ENCODE measurements around the gene AKR1C1. TPM values are rescaled to one million over a fixed set of nuclear protein-coding genes. Genes with fewer than 3 reads are reported as not detected.
"Not testable (repeated sequence)": the region's sequence is repeated elsewhere in the genome, so short reads cannot be mapped to it uniquely, and the experiment has no call there.

Gene AKR1C1
- total RNA-seq (2021; fragmentation: NEBNext Ultra II Directional; extraction: Animal tissue kit (Norgen Biotek cat#: 25700)): 1 to 10 TPM; 2.6 to 5.7 (median 4.8) TPM
- long read RNA-seq: 0 reads

- not testable (repeated sequence) for H3K27me3 Mint-ChIP-seq (ENCODE audit: insufficient read depth); H3K36me3 Mint-ChIP-seq (ENCODE audit: low read depth); H3K9me3 Mint-ChIP-seq; DNase-seq; H3K4me1 Mint-ChIP-seq (ENCODE audit: low read depth)
- Mint-ChIP-seq H3K4me3 (peak within 1 kb of the TSS; percentile 83), H3K27ac (peak within 1 kb of the TSS; percentile 78)
Observed at GRCh38 chr10:4962876-4963814, at the start of gene AKR1C1. AKR1C1 (plus strand) TSS chr10:4963415; CDS start chr10:4963445, 30 bp downstream.

- H3K4me1 Mint-ChIP-seq (ENCODE audit: low read depth): no peaks in the 10 kb centered on the region
- H3K36me3 Mint-ChIP-seq (ENCODE audit: low read depth): no peaks in the 10 kb centered on the region
- TF ChIP-seq CTCF (IDR thresholded peaks at IDR 0.05): no peak
- no peak overlapping the region for H3K4me3 Mint-ChIP-seq
- H3K9me3 Mint-ChIP-seq: no peaks in the 10 kb centered on the region
- no peak overlapping the region for H3K27ac Mint-ChIP-seq
- no peak for DNase-seq
- peaks cover 4% of the 10 kb centered on the region for H3K27me3 Mint-ChIP-seq (ENCODE audit: insufficient read depth)
Observed at GRCh38 chr10:4914213-4914850, 48.9 kb upstream of the AKR1C1 start.

- H3K4me3 Mint-ChIP-seq: no peak overlapping the region
- H3K9me3 Mint-ChIP-seq: no peaks in the 10 kb centered on the region
Observed at GRCh38 chr10:4916086-4916716, 47.0 kb upstream of the AKR1C1 start.

GRCh38 chr10:4918236-4918635, 45.0 kb upstream of the AKR1C1 start:
- Mint-ChIP-seq H3K9me3 (no peaks in the 10 kb centered on the region), H3K36me3 (ENCODE audit: low read depth) (no peaks in the 10 kb centered on the region), H3K4me1 (ENCODE audit: low read depth) (no peaks in the 10 kb centered on the region), H3K4me3 (no peak overlapping the region), H3K27ac (no peak overlapping the region), H3K27me3 (ENCODE audit: insufficient read depth) (peaks cover 4% of the 10 kb centered on the region)
- no peak for TF ChIP-seq CTCF (IDR thresholded peaks at IDR 0.05)
- no peak for DNase-seq

More at GRCh38 chr10:4916086-4916716, 47.0 kb upstream of the AKR1C1 start:
- DNase-seq: no peak
- Mint-ChIP-seq H3K4me1 (ENCODE audit: low read depth) (no peaks in the 10 kb centered on the region), H3K36me3 (ENCODE audit: low read depth) (no peaks in the 10 kb centered on the region), H3K27me3 (ENCODE audit: insufficient read depth) (peaks cover 4% of the 10 kb centered on the region), H3K27ac (no peak overlapping the region)
- TF ChIP-seq CTCF (IDR thresholded peaks at IDR 0.05): no peak

- not testable (repeated sequence) for H3K4me1 Mint-ChIP-seq (ENCODE audit: low read depth); DNase-seq; H3K9me3 Mint-ChIP-seq; H3K27me3 Mint-ChIP-seq (ENCODE audit: insufficient read depth); H3K27ac Mint-ChIP-seq; H3K36me3 Mint-ChIP-seq (ENCODE audit: low read depth); H3K4me3 Mint-ChIP-seq
Observed at GRCh38 chr10:4924482-4924881, 38.7 kb upstream of the AKR1C1 start.

GRCh38 chr10:4926400-4926799, 36.8 kb upstream of the AKR1C1 start:
- DNase-seq: no peak
- TF ChIP-seq CTCF (IDR thresholded peaks at IDR 0.05): no peak
- H3K27ac Mint-ChIP-seq: no peak overlapping the region
- H3K27me3 Mint-ChIP-seq (ENCODE audit: insufficient read depth): peaks cover 2% of the 10 kb centered on the region
- H3K4me3 Mint-ChIP-seq: no peak overlapping the region
- no peaks in the 10 kb centered on the region; the same call in 1 of the 2 replicates for H3K36me3 Mint-ChIP-seq (ENCODE audit: low read depth)
- H3K9me3 Mint-ChIP-seq: no peaks in the 10 kb centered on the region; the same call in 1 of the 2 replicates
- H3K4me1 Mint-ChIP-seq (ENCODE audit: low read depth): no peaks in the 10 kb centered on the region
